ENCODE results near the gene BACH2.
"Not testable (repeated sequence)": the region's sequence is repeated elsewhere in the genome, so short reads cannot be mapped to it uniquely, and the experiment has no call there.

Gene BACH2

DNA sequence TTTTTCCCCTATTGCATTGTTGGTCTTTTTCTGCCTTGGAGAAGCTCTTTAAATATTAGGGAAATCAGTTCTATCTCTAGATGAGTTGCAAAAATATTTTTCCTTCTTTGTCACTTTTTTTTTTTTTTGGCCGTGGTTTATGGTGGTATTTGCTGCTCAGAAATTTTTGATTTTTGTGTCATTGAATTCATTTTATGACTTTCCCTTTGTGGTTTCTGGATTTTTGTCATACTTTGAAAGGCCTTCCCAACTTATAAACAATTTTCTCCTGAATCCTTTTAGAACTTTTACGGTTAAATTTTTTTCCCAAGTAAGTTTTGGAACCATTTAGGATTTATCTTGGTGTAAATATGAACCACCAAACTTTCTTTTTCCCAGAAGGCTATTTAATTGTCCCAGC, 256.7 kb downstream of the BACH2 start:
- TF ChIP-seq, protein P1, sequence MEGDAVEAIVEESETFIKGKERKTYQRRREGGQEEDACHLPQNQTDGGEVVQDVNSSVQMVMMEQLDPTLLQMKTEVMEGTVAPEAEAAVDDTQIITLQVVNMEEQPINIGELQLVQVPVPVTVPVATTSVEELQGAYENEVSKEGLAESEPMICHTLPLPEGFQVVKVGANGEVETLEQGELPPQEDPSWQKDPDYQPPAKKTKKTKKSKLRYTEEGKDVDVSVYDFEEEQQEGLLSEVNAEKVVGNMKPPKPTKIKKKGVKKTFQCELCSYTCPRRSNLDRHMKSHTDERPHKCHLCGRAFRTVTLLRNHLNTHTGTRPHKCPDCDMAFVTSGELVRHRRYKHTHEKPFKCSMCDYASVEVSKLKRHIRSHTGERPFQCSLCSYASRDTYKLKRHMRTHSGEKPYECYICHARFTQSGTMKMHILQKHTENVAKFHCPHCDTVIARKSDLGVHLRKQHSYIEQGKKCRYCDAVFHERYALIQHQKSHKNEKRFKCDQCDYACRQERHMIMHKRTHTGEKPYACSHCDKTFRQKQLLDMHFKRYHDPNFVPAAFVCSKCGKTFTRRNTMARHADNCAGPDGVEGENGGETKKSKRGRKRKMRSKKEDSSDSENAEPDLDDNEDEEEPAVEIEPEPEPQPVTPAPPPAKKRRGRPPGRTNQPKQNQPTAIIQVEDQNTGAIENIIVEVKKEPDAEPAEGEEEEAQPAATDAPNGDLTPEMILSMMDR (IDR thresholded peaks at IDR 0.05; ENCODE audit: borderline replicate concordance, insufficient read depth, low read depth, low read length), result no peak
- no peak overlapping the region for H3K4me3 ChIP-seq (ENCODE audit: low read depth, low read length)

GRCh38 chr6:90038961-90039653, 257.5 kb downstream of the BACH2 start:
- H3K4me3 ChIP-seq (ENCODE audit: low read depth, low read length), result no peak overlapping the region
- TF ChIP-seq, protein P1 (IDR thresholded peaks at IDR 0.05; ENCODE audit: borderline replicate concordance, insufficient read depth, low read depth, low read length), result no peak

GRCh38 chr6:90036963-90037362, 259.7 kb downstream of the BACH2 start:
- TF ChIP-seq, protein P1 (IDR thresholded peaks at IDR 0.05; ENCODE audit: borderline replicate concordance, insufficient read depth, low read depth, low read length), result no peak

DNA sequence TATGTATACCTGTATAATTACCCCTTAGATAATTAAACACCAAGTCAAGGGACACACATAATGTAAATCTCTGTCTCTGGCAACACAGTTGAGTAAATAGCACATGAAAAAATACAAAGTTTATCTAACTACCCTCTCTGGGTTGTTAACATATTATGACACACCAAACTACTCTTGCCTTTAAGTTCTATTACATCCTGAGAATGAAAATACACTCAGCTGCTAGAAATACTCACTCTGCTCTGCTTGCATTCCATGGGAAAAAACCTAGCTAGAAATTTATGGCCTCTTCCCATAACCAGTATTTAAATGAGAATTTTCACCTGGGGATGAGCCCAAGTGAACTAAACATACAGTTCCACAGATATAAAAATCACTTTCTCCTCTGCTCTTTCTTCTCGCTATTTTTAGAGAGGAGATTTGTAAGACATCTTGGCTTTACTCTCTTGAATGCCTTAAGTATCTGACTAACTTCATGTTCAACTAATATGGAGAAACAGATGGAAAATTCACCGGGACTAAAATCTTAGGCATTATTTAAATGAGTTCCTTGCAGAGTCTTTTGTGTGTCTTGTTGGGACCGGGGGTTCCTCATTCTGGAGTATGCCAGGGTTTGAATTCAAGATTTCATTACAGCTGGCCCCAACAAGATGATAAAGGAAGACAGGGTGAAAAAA, 261.5 kb downstream of the BACH2 start:
- TF ChIP-seq, protein P1 (IDR thresholded peaks at IDR 0.05; ENCODE audit: borderline replicate concordance, insufficient read depth, low read depth, low read length), result no peak
- no peak overlapping the region for H3K4me3 ChIP-seq (ENCODE audit: low read depth, low read length)

More at GRCh38 chr6:90036963-90037362, 259.7 kb downstream of the BACH2 start:
- no peak overlapping the region for H3K4me3 ChIP-seq (ENCODE audit: low read depth, low read length)

- TF ChIP-seq, protein P1 (IDR thresholded peaks at IDR 0.05; ENCODE audit: borderline replicate concordance, insufficient read depth, low read depth, low read length), result no peak
- H3K4me3 ChIP-seq (ENCODE audit: low read depth, low read length), result no peak overlapping the region
Measured at GRCh38 chr6:90033746-90034271, 262.8 kb downstream of the BACH2 start.

GRCh38 chr6:90032489-90033212, 264.0 kb downstream of the BACH2 start:
- not testable (repeated sequence) for H3K4me3 ChIP-seq (ENCODE audit: low read depth, low read length)

- TF ChIP-seq, protein P1 (IDR thresholded peaks at IDR 0.05; ENCODE audit: borderline replicate concordance, insufficient read depth, low read depth, low read length), result no peak
- no peak overlapping the region for H3K4me3 ChIP-seq (ENCODE audit: low read depth, low read length)
Measured at GRCh38 chr6:90028995-90029635, 267.5 kb downstream of the BACH2 start.

Measured in GM12875 (cell line).